Astrocyte (in vitro differentiated cells and primary cell): ENCODE measurements around the gene TNPO3. TPM values are rescaled to one million over a fixed set of nuclear protein-coding genes. Genes with fewer than 3 reads are reported as not detected.

Source experiments
- DNase-seq: peaks from one replicate; pipeline ENCODE4 v3.0.0-alpha.2; 2010; ENCODE audit warnings: low read depth
- FAIRE-seq: peaks from 2 replicates; lab custom pipeline; 2011; peaks lifted over from hg19 to GRCh38; lab: Jason Lieb, UNC
- H2AFZ ChIP-seq: 2 replicates; pipeline ENCODE4 v1.6.0; 2012; ENCODE audit warnings: low read depth, low read length, inconsistent platforms
- H3K27ac ChIP-seq: 2 replicates; pipeline ENCODE4 v1.5.1; 2011; ENCODE audit warnings: low read depth, low read length, inconsistent platforms
- H3K27me3 ChIP-seq: 2 replicates; pipeline ENCODE4 v1.6.0; 2011; ENCODE audit warnings: low read length, inconsistent platforms; ENCODE audit not compliant: insufficient read depth
- H3K36me3 ChIP-seq: 2 replicates; pipeline ENCODE4 v1.5.1; 2011; ENCODE audit warnings: low read length, inconsistent platforms; ENCODE audit not compliant: insufficient read depth
- H3K4me1 ChIP-seq: 2 replicates; pipeline ENCODE4 v1.5.1; 2011; ENCODE audit warnings: low read length, inconsistent platforms; ENCODE audit not compliant: insufficient read depth
- H3K4me2 ChIP-seq: 2 replicates; pipeline ENCODE4 v1.6.0; 2012; ENCODE audit warnings: low read length, inconsistent platforms
- H3K4me3 ChIP-seq: 2 replicates; pipeline ENCODE4 v1.5.1; 2011; ENCODE audit warnings: low read depth, mild to moderate bottlenecking, low read length, inconsistent platforms; ENCODE audit not compliant: insufficient read depth
- H3K79me2 ChIP-seq: 2 replicates; pipeline ENCODE4 v1.6.0; 2012; ENCODE audit warnings: mild to moderate bottlenecking, low read length, inconsistent platforms; ENCODE audit not compliant: insufficient read depth
- H3K9ac ChIP-seq: 2 replicates; pipeline ENCODE4 v1.6.0; 2012; ENCODE audit warnings: mild to moderate bottlenecking, low read length, inconsistent platforms
- H3K9me3 ChIP-seq: 2 replicates; pipeline ENCODE4 v1.5.1; 2012; ENCODE audit warnings: low read depth, mild to moderate bottlenecking, low read length, inconsistent platforms; ENCODE audit not compliant: insufficient read depth
- H4K20me1 ChIP-seq: 2 replicates; pipeline ENCODE4 v1.6.0; 2012; ENCODE audit warnings: low read length, inconsistent platforms; ENCODE audit not compliant: insufficient read depth
- H3K27ac Mint-ChIP-seq: one replicate; pipeline ENCODE4 v1.8.0; 2021; ENCODE audit warnings: mild to moderate bottlenecking, mixed read lengths; ENCODE audit not compliant: unreplicated experiment
- H3K27me3 Mint-ChIP-seq: one replicate; pipeline ENCODE4 v1.8.0; 2021; ENCODE audit warnings: low read depth, mixed read lengths; ENCODE audit not compliant: unreplicated experiment
- H3K36me3 Mint-ChIP-seq: one replicate; pipeline ENCODE4 v1.8.0; 2021; ENCODE audit warnings: low read depth, mixed read lengths; ENCODE audit not compliant: unreplicated experiment
- H3K4me1 Mint-ChIP-seq: one replicate; pipeline ENCODE4 v1.8.0; 2021; ENCODE audit warnings: low read depth, mixed read lengths; ENCODE audit not compliant: unreplicated experiment
- H3K4me3 Mint-ChIP-seq: one replicate; pipeline ENCODE4 v1.8.0; 2021; ENCODE audit warnings: mild to moderate bottlenecking, moderate library complexity, mixed read lengths; ENCODE audit not compliant: unreplicated experiment
- H3K9me3 Mint-ChIP-seq: one replicate; pipeline ENCODE4 v1.8.0; 2021; ENCODE audit warnings: mild to moderate bottlenecking, mixed read lengths; ENCODE audit not compliant: unreplicated experiment
- CTCF ChIP-seq: IDR thresholded peaks from 2 replicates; pipeline ENCODE4 v1.5.1; 2011; ENCODE audit warnings: low read depth, mild to moderate bottlenecking, inconsistent platforms, low read length, moderate library complexity; ENCODE audit not compliant: insufficient read depth
- EZH2 ChIP-seq: IDR thresholded peaks from 2 replicates; pipeline ENCODE4 v1.6.1; 2012; ENCODE audit warnings: mild to moderate bottlenecking, low read length, inconsistent platforms; ENCODE audit not compliant: insufficient read depth
- total RNA-seq: library from RNA; stranded (reverse); gene quantifications from 2 replicates; pipeline ENCODE4 v1.2.1, GENCODE V29; 2021

The TNPO3 gene
- total RNA-seq, 1 donor from 2014 or later: 49.2 TPM

GRCh38 chr7:128912281-128912680, 142.6 kb downstream of the TNPO3 start:
- Mint-ChIP-seq H3K4me1 (peaks cover 9% of the 10 kb centered on the region), H3K4me3 (no peak overlapping the region), H3K36me3 (peaks cover 2% of the 10 kb centered on the region), H3K27me3 (peaks cover 66% of the 10 kb centered on the region), H3K27ac (no peak overlapping the region), H3K9me3 (no peaks in the 10 kb centered on the region)
- FAIRE-seq (no peak), DNase-seq (no peak)
- Histone ChIP-seq H3K4me1 (peaks cover 6% of the 10 kb centered on the region), H3K27me3 (peaks cover 49% of the 10 kb centered on the region), H2AFZ (no peak overlapping the region), H3K9me3 (no peaks in the 10 kb centered on the region), H3K79me2 (no peaks in the 10 kb centered on the region), H3K27ac (no peak overlapping the region), H3K4me3 (no peak overlapping the region), H3K9ac (no peak overlapping the region), H4K20me1 (no peaks in the 10 kb centered on the region), H3K36me3 (no peaks in the 10 kb centered on the region), H3K4me2 (no peak overlapping the region)
- TF ChIP-seq CTCF: no peak

- H3K4me1 ChIP-seq: peaks cover 6% of the 10 kb centered on the region
- H3K27me3 Mint-ChIP-seq: peaks cover 59% of the 10 kb centered on the region
Observed at GRCh38 chr7:128911423-128912031, 143.4 kb downstream of the TNPO3 start.

More at GRCh38 chr7:128911423-128912031, 143.4 kb downstream of the TNPO3 start:
- Histone ChIP-seq H3K27ac (no peak overlapping the region), H2AFZ (no peak overlapping the region), H4K20me1 (no peaks in the 10 kb centered on the region), H3K27me3 (peaks cover 42% of the 10 kb centered on the region), H3K36me3 (no peaks in the 10 kb centered on the region), H3K9me3 (no peaks in the 10 kb centered on the region), H3K79me2 (no peaks in the 10 kb centered on the region), H3K9ac (no peak overlapping the region), H3K4me2 (no peak overlapping the region), H3K4me3 (no peak overlapping the region)
- FAIRE-seq (no peak), DNase-seq (no peak)
- Mint-ChIP-seq H3K36me3 (peaks cover 2% of the 10 kb centered on the region), H3K27ac (no peak overlapping the region), H3K4me3 (no peak overlapping the region), H3K4me1 (peaks cover 9% of the 10 kb centered on the region), H3K9me3 (no peaks in the 10 kb centered on the region)
- TF ChIP-seq CTCF (no peak), EZH2 (no peak)
